Kidney epithelial cell (primary cell): ENCODE measurements around the gene STAT3. TPM values are rescaled to one million over a fixed set of nuclear protein-coding genes. Genes with fewer than 3 reads are reported as not detected.
A peak's percentile ranks its signal among the peaks of the same experiment; 100 is the strongest.

Experiments
- DNase-seq: peaks from one replicate; pipeline ENCODE4 v3.0.0-alpha.2; 2010; ENCODE audit warnings: low read depth
- H3K27me3 ChIP-seq: 2 replicates; pipeline ENCODE4 v1.6.0; 2011; ENCODE audit warnings: low read length; ENCODE audit not compliant: control insufficient read depth, insufficient read depth
- H3K36me3 ChIP-seq: 2 replicates; pipeline ENCODE4 v1.5.1; 2011; ENCODE audit warnings: low read length; ENCODE audit not compliant: control insufficient read depth, insufficient read depth
- H3K4me3 ChIP-seq: 2 replicates; pipeline ENCODE4 v1.5.1; 2011; ENCODE audit warnings: low read depth, mild to moderate bottlenecking, control low read depth, low read length
- CTCF ChIP-seq: IDR thresholded peaks from 2 replicates; pipeline ENCODE4 v1.5.1; 2011; ENCODE audit warnings: mild to moderate bottlenecking, moderate library complexity, low read length, control low read depth, inconsistent platforms; ENCODE audit not compliant: insufficient read depth, poor library complexity, severe bottlenecking
- total RNA-seq: library from RNA; depleted of rRNA; stranded (reverse); fragments of >200 nt; gene quantifications from 2 replicates; pipeline ENCODE4 v1.2.3, GENCODE V29; 2015

Gene STAT3
- total RNA-seq, 1 donor from 2014 or later, result 74.9 TPM

- TF ChIP-seq CTCF, result no peak
- Histone ChIP-seq H3K36me3 (peaks cover 1% of the 10 kb centered on the region), H3K4me3 (no peak overlapping the region), H3K27me3 (no peaks in the 10 kb centered on the region)
- no peak for DNase-seq
These were observed 71.5 kb downstream of the STAT3 start for GRCh38 chr17:42316755-42317154.

- H3K36me3 ChIP-seq, result peaks cover 1% of the 10 kb centered on the region
- DNase-seq, result no peak
- no peak for TF ChIP-seq CTCF
- no peak overlapping the region for H3K4me3 ChIP-seq
- no peaks in the 10 kb centered on the region for H3K27me3 ChIP-seq
These were observed 72.7 kb downstream of the STAT3 start for GRCh38 chr17:42315402-42316156.

- no peaks in the 10 kb centered on the region for H3K27me3 ChIP-seq
- TF ChIP-seq CTCF, result no peak
- no peak overlapping the region for H3K4me3 ChIP-seq
- no peak for DNase-seq
- H3K36me3 ChIP-seq, result peaks cover 1% of the 10 kb centered on the region
These were observed 74.3 kb downstream of the STAT3 start for GRCh38 chr17:42313773-42314566.

GRCh38 chr17:42313389-42313772, 74.9 kb downstream of the STAT3 start:
- Histone ChIP-seq H3K36me3 (no peaks in the 10 kb centered on the region), H3K27me3 (no peaks in the 10 kb centered on the region), H3K4me3 (no peak overlapping the region)
- no peak for TF ChIP-seq CTCF
- no peak for DNase-seq

GRCh38 chr17:42312285-42313130, 75.7 kb downstream of the STAT3 start:
- no peak for DNase-seq
- peak; percentile 64 for TF ChIP-seq CTCF

More at GRCh38 chr17:42312285-42313130, 75.7 kb downstream of the STAT3 start:
- no peak overlapping the region for H3K4me3 ChIP-seq
- no peaks in the 10 kb centered on the region for H3K36me3 ChIP-seq
- no peaks in the 10 kb centered on the region for H3K27me3 ChIP-seq
